Testis (tissue), 3 donors: Measurements from ENCODE around the gene PAQR9. TPM values are rescaled to one million over a fixed set of nuclear protein-coding genes. Genes with fewer than 3 reads are reported as not detected.

Experiments used
- DNase-seq: peaks from one replicate; pipeline ENCODE4 v3.0.0-alpha.2; 2019
- H3K27ac ChIP-seq, 2 donors: fragments of 200-600 bp; sonication (generic); one replicate each; pipeline ENCODE4 v1.5.1; 2019
- H3K27me3 ChIP-seq: fragments of 200-600 bp; sonication (generic); one replicate; pipeline ENCODE4 v1.5.1; 2019
- H3K36me3 ChIP-seq: fragments of 200-600 bp; sonication (generic); one replicate; pipeline ENCODE4 v1.5.1; 2017; ENCODE audit warnings: low read depth; ENCODE audit errors: missing control alignments
- H3K4me1 ChIP-seq: fragments of 200-600 bp; sonication (generic); one replicate; pipeline ENCODE4 v1.5.1; 2019
- H3K4me3 ChIP-seq, 2 donors: fragments of 200-600 bp; sonication (generic); one replicate each; pipeline ENCODE4 v1.5.1; 2017 to 2019
- H3K9me3 ChIP-seq: fragments of 200-600 bp; sonication (generic); one replicate; pipeline ENCODE4 v1.5.1; 2017
- CTCF ChIP-seq, 3 experiments: fragments of 450-650 bp in 2 of 3; fragments of 200-600 bp in 1 of 3; sonication (generic) in 1 of 3; IDR thresholded peaks; one replicate each; pipeline ENCODE4 v1.5.1; 2016 to 2019; ENCODE audit warnings: antibody characterized with exemption in 3 of 3, mild to moderate bottlenecking in 2 of 3, moderate library complexity in 1 of 3
- POLR2A ChIP-seq: fragments of 450-650 bp; IDR thresholded peaks from one replicate; pipeline ENCODE4 v1.6.1; 2017; ENCODE audit warnings: antibody characterized with exemption, mild to moderate bottlenecking, moderate library complexity
- WGBS, 2 donors: methylation state at CpG; one replicate each; pipeline ENCODE4 v1.1.5; 2018; 5-methylcytosine and 5-hydroxymethylcytosine counted together
- intact Hi-C: fragments of 100-400 bp; cut with DNase I; formaldehyde crosslinking; loops from one replicate; pipeline ENCODE4 v1.15.1; 2023; ENCODE audit warnings: low total_unique reads
- polyA plus RNA-seq: library from polyadenylated mRNA; stranded (reverse); fragments of 350-450 nt; fragmentation: Illumina TruSeq; extraction: RNeasy Lipid Tissue Mini Kit (QIAGEN cat#74804); gene quantifications from one replicate; pipeline ENCODE4 v1.2.3, GENCODE V29; 2014; ENCODE audit warnings: low read depth, low replicate concordance; ENCODE audit not compliant: insufficient read depth
- total RNA-seq, 2 donors: library from RNA; depleted of rRNA; stranded (reverse); fragments of >200 nt; gene quantifications; one replicate each; pipeline ENCODE4 v1.2.3, GENCODE V29; 2016

Gene PAQR9
- total and polyA plus RNA-seq, 3 donors from 2014 or later, result 16.8 to 35.3 (median 20.7) TPM

- H3K36me3 ChIP-seq, result no peaks in the 10 kb centered on the region
- no peaks in the 10 kb centered on the region for H3K27me3 ChIP-seq
- intact Hi-C loops, result no loop called here
- no peak for DNase-seq
- H3K4me1 ChIP-seq, result no peaks in the 10 kb centered on the region
- no peak overlapping the region for H3K27ac ChIP-seq
- TF ChIP-seq CTCF (IDR thresholded peaks at IDR 0.05) (no peak), POLR2A (no peak)
- 95 to 100% methylated on average over 2 of the region's 2 CpGs for whole genome bisulfite sequencing, 2 donors
- H3K4me3 ChIP-seq, result no peak overlapping the region
- H3K9me3 ChIP-seq, result no peaks in the 10 kb centered on the region
Observed at GRCh38 chr3:142966808-142967207, 3.3 kb upstream of the PAQR9 start.

DNA sequence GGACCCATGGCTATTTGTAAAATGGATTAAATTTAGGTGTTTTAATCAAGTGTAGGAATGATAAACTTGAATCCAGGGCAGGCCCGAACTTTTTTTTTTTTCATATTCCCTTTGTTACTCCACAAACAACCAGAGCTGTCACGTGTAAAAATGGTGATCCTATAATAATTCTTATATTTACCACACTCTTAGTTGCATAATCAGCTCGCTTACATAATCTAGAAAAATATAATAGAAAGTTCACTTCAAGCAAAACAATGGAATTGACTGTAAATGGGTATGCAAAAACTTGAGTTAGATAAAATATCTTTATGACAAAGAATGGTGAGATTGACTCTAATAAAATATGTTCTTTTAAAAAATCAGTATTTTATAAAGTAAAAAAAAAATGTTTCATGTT lies 2.1 kb upstream of the PAQR9 start:
- intact Hi-C loops, result no loop called here
- Histone ChIP-seq H3K4me3 (no peak overlapping the region), H3K27me3 (no peaks in the 10 kb centered on the region), H3K27ac (no peak overlapping the region), H3K9me3 (no peaks in the 10 kb centered on the region), H3K36me3 (no peaks in the 10 kb centered on the region), H3K4me1 (no peaks in the 10 kb centered on the region)
- 79 to 85% methylated on average over 3 of the region's 3 CpGs for WGBS, 2 donors
- DNase-seq, result no peak
- TF ChIP-seq CTCF (IDR thresholded peaks at IDR 0.05) (no peak), POLR2A (no peak)

- TF ChIP-seq POLR2A (no peak), CTCF (IDR thresholded peaks at IDR 0.05) (no peak)
- Histone ChIP-seq H3K36me3 (no peaks in the 10 kb centered on the region), H3K4me3 (peak overlapping the region; percentile 51 to 53), H3K4me1 (no peaks in the 10 kb centered on the region), H3K27ac (peak overlapping the region; percentile 18 to 45), H3K27me3 (no peaks in the 10 kb centered on the region), H3K9me3 (no peaks in the 10 kb centered on the region)
- 2% methylated on average over 19 to 35 of the region's 35 CpGs for WGBS, 2 donors
- DNase-seq, result no peak
- intact Hi-C loops, result no loop called here
Observed at GRCh38 chr3:142963234-142963515, 299 bp downstream of the PAQR9 start.

GRCh38 chr3:142962520-142963233 lies 797 bp downstream of the PAQR9 start:
- H3K27me3 ChIP-seq, result no peaks in the 10 kb centered on the region
- intact Hi-C loops, result no loop called here
- peak; percentile 37 for DNase-seq
- TF ChIP-seq CTCF (IDR thresholded peaks at IDR 0.05) (no peak), POLR2A (no peak)
- H3K36me3 ChIP-seq, result no peaks in the 10 kb centered on the region
- H3K4me1 ChIP-seq, result no peaks in the 10 kb centered on the region
- H3K4me3 ChIP-seq, result peak overlapping the region; percentile 51 to 53
- H3K9me3 ChIP-seq, result no peaks in the 10 kb centered on the region
- 60 to 91% methylated on average over 24 to 63 of the region's 63 CpGs for WGBS, 2 donors
- peak overlapping the region; percentile 18 to 45 for H3K27ac ChIP-seq

DNA sequence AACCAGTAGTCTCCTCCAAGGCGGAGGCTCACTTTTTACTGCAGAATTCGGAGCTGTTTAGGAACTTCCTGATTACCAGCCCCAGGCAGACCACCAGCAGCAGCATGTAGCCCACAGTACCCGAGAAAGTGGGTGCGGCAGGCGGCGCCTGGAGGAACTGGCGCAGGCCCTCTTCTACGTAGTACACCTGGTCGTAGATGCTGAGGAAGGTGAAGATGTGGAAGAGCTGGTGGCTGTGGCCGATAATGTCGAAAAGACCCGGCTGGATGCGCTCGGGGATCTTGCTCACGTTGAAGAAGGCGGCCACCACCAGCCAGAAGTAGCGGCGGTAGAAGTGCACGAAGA lies 1.3 kb downstream of the PAQR9 start:
- H3K36me3 ChIP-seq, result no peaks in the 10 kb centered on the region
- DNase-seq, result no peak
- peak overlapping the region in 1 of 2 donors; percentile 18 for H3K27ac ChIP-seq
- 72 to 77% methylated on average over 19 of the region's 19 CpGs for WGBS, 2 donors
- no peaks in the 10 kb centered on the region for H3K9me3 ChIP-seq
- no peaks in the 10 kb centered on the region for H3K27me3 ChIP-seq
- TF ChIP-seq POLR2A (no peak), CTCF (IDR thresholded peaks at IDR 0.05) (no peak)
- peak overlapping the region; percentile 51 to 53 for H3K4me3 ChIP-seq
- no peaks in the 10 kb centered on the region for H3K4me1 ChIP-seq
- intact Hi-C loops, result no loop called here
